ENCODE measurements around the gene DNAH7.

DNAH7 gene

GRCh38 chr2:195737511-195738325 lies 330.9 kb downstream of the DNAH7 start:
- Histone ChIP-seq H3K4me3 (no peak overlapping the region), H3K27me3 (no peaks in the 10 kb centered on the region), H3K27ac (no peak overlapping the region), H3K9me3 (no peaks in the 10 kb centered on the region), H3K4me1 (no peaks in the 10 kb centered on the region), H3K36me3 (peaks cover 8 to 39% (median 34%) of the 10 kb centered on the region in 3 donors)
- DNase-seq = no peak
- TF ChIP-seq CTCF (IDR thresholded peaks at IDR 0.05) = no peak
- intact Hi-C loops (cut with DNase I; ENCODE audit: low total_unique reads) = no loop called here

- TF ChIP-seq CTCF (IDR thresholded peaks at IDR 0.05) = no peak
- intact Hi-C loops (cut with DNase I; ENCODE audit: low total_unique reads) = no loop called here
- H3K4me3 ChIP-seq = no peak overlapping the region
- H3K36me3 ChIP-seq = peaks cover 21 to 35% (median 32%) of the 10 kb centered on the region in 3 donors
- H3K27me3 ChIP-seq = no peaks in the 10 kb centered on the region
- no peak overlapping the region for H3K27ac ChIP-seq
- no peak for DNase-seq
- no peaks in the 10 kb centered on the region for H3K4me1 ChIP-seq
- no peaks in the 10 kb centered on the region for H3K9me3 ChIP-seq
Observed at GRCh38 chr2:195735347-195735746, 333.3 kb downstream of the DNAH7 start.

GRCh38 chr2:195734931-195735330 lies 333.7 kb downstream of the DNAH7 start:
- Histone ChIP-seq H3K4me1 (no peaks in the 10 kb centered on the region), H3K27me3 (no peaks in the 10 kb centered on the region), H3K9me3 (no peaks in the 10 kb centered on the region), H3K27ac (no peak overlapping the region), H3K36me3 (peaks cover 24 to 36% (median 33%) of the 10 kb centered on the region in 3 donors), H3K4me3 (no peak overlapping the region)
- intact Hi-C loops (cut with DNase I; ENCODE audit: low total_unique reads) = no loop called here
- no peak for TF ChIP-seq CTCF (IDR thresholded peaks at IDR 0.05)
- DNase-seq = no peak

- Histone ChIP-seq H3K36me3 (peaks cover 27 to 35% (median 34%) of the 10 kb centered on the region in 3 donors), H3K9me3 (no peaks in the 10 kb centered on the region), H3K4me1 (no peaks in the 10 kb centered on the region), H3K27me3 (no peaks in the 10 kb centered on the region), H3K4me3 (no peak overlapping the region), H3K27ac (no peak overlapping the region)
- intact Hi-C loops (cut with DNase I; ENCODE audit: low total_unique reads) = no loop called here
- no peak for TF ChIP-seq CTCF (IDR thresholded peaks at IDR 0.05)
- no peak for DNase-seq
Observed at GRCh38 chr2:195734395-195734794, 334.2 kb downstream of the DNAH7 start.

GRCh38 chr2:195733831-195734230 lies 334.8 kb downstream of the DNAH7 start:
- Histone ChIP-seq H3K4me3 (no peak overlapping the region), H3K27me3 (no peaks in the 10 kb centered on the region), H3K9me3 (no peaks in the 10 kb centered on the region), H3K4me1 (no peaks in the 10 kb centered on the region), H3K27ac (no peak overlapping the region), H3K36me3 (peaks cover 32 to 41% (median 34%) of the 10 kb centered on the region in 3 donors)
- intact Hi-C loops (cut with DNase I; ENCODE audit: low total_unique reads) = no loop called here
- no peak for TF ChIP-seq CTCF (IDR thresholded peaks at IDR 0.05)
- DNase-seq = no peak
